Chondrocyte (in vitro differentiated cells): Measurements from ENCODE around the gene GTF2F2. TPM values are rescaled to one million over a fixed set of nuclear protein-coding genes. Genes with fewer than 3 reads are reported as not detected.

Source experiments
- DNase-seq: peaks from one replicate; pipeline ENCODE4 v3.0.0; 2021; ENCODE audit warnings: mixed read lengths, low spot score
- H3K27ac Mint-ChIP-seq: one replicate; pipeline ENCODE4 v1.8.0; 2021; ENCODE audit warnings: mild to moderate bottlenecking, moderate library complexity, mixed read lengths; ENCODE audit not compliant: unreplicated experiment
- H3K27me3 Mint-ChIP-seq: 2 replicates; pipeline ENCODE4 v1.8.0; 2021; ENCODE audit warnings: low read depth, mixed read lengths
- H3K36me3 Mint-ChIP-seq: 2 replicates; pipeline ENCODE4 v1.8.0; 2021; ENCODE audit warnings: low read depth, mixed read lengths
- H3K4me1 Mint-ChIP-seq: 2 replicates; pipeline ENCODE4 v1.8.0; 2021; ENCODE audit warnings: low read depth, mild to moderate bottlenecking, mixed read lengths
- H3K4me3 Mint-ChIP-seq: one replicate; pipeline ENCODE4 v1.8.0; 2021; ENCODE audit warnings: mild to moderate bottlenecking, moderate library complexity, mixed read lengths; ENCODE audit not compliant: unreplicated experiment
- H3K9me3 Mint-ChIP-seq: 2 replicates; pipeline ENCODE4 v1.8.0; 2021; ENCODE audit warnings: low read depth, mixed read lengths
- total RNA-seq: library from RNA; stranded (reverse); gene quantifications from 3 replicates; pipeline ENCODE4 v1.2.1, GENCODE V29; 2021
- TF ChIP-seq, protein P1 (sequence below): fragments of 200-600 bp; sonication (generic); IDR thresholded peaks from 2 replicates; pipeline ENCODE4 v1.5.0; 2021; ENCODE audit warnings: antibody characterized with exemption, mild to moderate bottlenecking, moderate library complexity

Gene GTF2F2
- total RNA-seq, 1 donor from 2014 or later = 15.6 TPM

DNA sequence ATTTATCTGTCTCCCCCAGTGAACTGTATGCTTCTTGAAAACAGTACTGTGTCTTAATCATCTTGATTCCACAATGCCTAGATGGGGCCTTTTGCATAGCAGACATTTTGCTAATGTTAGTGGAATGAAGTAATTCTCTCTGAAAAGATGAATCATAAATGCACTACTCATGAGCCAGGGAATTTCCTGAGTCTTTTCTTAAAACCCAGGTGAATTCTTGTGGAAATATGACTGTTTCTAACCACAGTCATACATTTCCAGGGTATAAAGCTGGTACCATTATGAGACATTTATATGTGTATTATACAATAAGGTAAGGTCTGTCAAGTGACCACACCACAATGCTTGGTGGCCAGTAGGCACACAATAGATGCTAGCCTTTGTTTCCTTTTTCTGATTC is 86.0 kb downstream of the GTF2F2 start:
- Mint-ChIP-seq H3K4me3 (no peak overlapping the region), H3K4me1 (peaks cover 51% of the 10 kb centered on the region), H3K27me3 (no peaks in the 10 kb centered on the region), H3K36me3 (peaks cover 11% of the 10 kb centered on the region), H3K27ac (peak overlapping the region; percentile 85), H3K9me3 (no peaks in the 10 kb centered on the region)
- TF ChIP-seq, protein P1, sequence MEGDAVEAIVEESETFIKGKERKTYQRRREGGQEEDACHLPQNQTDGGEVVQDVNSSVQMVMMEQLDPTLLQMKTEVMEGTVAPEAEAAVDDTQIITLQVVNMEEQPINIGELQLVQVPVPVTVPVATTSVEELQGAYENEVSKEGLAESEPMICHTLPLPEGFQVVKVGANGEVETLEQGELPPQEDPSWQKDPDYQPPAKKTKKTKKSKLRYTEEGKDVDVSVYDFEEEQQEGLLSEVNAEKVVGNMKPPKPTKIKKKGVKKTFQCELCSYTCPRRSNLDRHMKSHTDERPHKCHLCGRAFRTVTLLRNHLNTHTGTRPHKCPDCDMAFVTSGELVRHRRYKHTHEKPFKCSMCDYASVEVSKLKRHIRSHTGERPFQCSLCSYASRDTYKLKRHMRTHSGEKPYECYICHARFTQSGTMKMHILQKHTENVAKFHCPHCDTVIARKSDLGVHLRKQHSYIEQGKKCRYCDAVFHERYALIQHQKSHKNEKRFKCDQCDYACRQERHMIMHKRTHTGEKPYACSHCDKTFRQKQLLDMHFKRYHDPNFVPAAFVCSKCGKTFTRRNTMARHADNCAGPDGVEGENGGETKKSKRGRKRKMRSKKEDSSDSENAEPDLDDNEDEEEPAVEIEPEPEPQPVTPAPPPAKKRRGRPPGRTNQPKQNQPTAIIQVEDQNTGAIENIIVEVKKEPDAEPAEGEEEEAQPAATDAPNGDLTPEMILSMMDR = no peak
- DNase-seq = no peak

- peak overlapping the region; percentile 85 for H3K27ac Mint-ChIP-seq
- no peaks in the 10 kb centered on the region for H3K27me3 Mint-ChIP-seq
- peaks cover 48% of the 10 kb centered on the region for H3K4me1 Mint-ChIP-seq
- peak overlapping the region; percentile 48 for H3K4me3 Mint-ChIP-seq
- peaks cover 13% of the 10 kb centered on the region for H3K36me3 Mint-ChIP-seq
- no peaks in the 10 kb centered on the region for H3K9me3 Mint-ChIP-seq
- no peak for DNase-seq
- TF ChIP-seq, protein P1 = no peak
These were observed 87.0 kb downstream of the GTF2F2 start for GRCh38 chr13:45207319-45207718.

GRCh38 chr13:45208132-45208531 is 87.8 kb downstream of the GTF2F2 start:
- Mint-ChIP-seq H3K9me3 (no peaks in the 10 kb centered on the region), H3K36me3 (peaks cover 13% of the 10 kb centered on the region), H3K27ac (peak overlapping the region; percentile 85), H3K4me1 (peaks cover 48% of the 10 kb centered on the region), H3K27me3 (no peaks in the 10 kb centered on the region), H3K4me3 (peak overlapping the region; percentile 48)
- no peak for DNase-seq
- TF ChIP-seq, protein P1 = no peak

DNA sequence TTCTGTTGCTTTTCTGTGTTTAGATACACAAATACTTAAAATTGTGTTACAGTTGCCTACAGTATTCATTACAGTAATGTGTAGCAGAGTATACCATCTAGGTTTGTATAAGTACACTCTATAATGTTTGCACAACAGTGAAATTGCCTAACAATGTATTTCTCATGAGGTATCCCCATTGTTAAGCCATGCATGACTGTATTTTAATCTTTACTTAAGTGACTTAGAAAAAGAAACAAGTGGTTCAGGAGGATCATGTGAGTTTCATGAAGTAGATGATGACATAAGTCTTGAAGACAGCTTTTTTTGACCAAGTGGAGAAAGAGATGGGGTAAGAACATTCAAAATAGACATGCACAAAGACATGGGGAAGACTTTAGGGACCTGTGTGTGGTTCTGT is 88.9 kb downstream of the GTF2F2 start:
- no peak for DNase-seq

DNA sequence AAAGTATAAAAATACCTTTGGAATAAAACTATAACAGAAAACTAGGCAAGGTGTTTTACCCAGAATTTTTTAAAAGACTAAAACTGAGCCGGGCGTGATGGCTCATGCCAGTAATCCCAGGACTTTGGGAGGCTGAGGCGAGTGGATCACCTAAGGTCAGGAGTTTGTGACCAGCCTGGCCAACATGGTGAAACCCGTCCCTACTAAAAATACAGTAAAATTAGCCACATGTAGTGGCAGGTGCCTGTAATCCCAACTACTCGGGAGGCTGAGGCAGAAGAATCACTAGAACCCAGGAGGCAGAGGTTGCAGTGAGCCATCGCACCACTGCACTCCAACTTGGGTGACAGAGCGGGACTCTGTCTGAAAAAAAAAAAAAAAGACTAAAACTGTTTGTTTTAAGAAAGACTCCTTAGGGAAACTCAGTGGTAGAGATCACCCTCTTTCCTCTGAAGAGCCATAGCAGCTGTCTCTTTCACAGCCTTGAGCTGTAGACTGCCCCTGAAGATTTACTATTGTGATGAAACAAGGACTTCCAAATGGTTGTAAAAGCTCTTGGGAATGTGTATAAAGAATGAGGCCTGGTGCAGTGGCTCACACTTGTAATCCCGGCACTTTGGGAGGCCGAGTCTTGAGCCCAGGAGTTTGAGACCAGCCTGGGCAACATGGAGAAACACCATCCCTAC is 95.2 kb downstream of the GTF2F2 start:
- TF ChIP-seq, protein P1 = no peak
- no peak for DNase-seq
- no peaks in the 10 kb centered on the region for H3K9me3 Mint-ChIP-seq
- peaks cover 49% of the 10 kb centered on the region for H3K4me1 Mint-ChIP-seq
- peaks cover 4% of the 10 kb centered on the region for H3K36me3 Mint-ChIP-seq
- no peak overlapping the region for H3K4me3 Mint-ChIP-seq
- H3K27me3 Mint-ChIP-seq = no peaks in the 10 kb centered on the region
- no peak overlapping the region for H3K27ac Mint-ChIP-seq

More for the DNA sequence above, 88.9 kb downstream of the GTF2F2 start:
- TF ChIP-seq, protein P1 = no peak
- H3K9me3 Mint-ChIP-seq = no peaks in the 10 kb centered on the region
- peaks cover 54% of the 10 kb centered on the region for H3K4me1 Mint-ChIP-seq
- no peaks in the 10 kb centered on the region for H3K27me3 Mint-ChIP-seq
- H3K27ac Mint-ChIP-seq = no peak overlapping the region
- peaks cover 13% of the 10 kb centered on the region for H3K36me3 Mint-ChIP-seq
- no peak overlapping the region for H3K4me3 Mint-ChIP-seq
